B cell (primary cell): ENCODE results near the gene DPYD. TPM values are rescaled to one million over a fixed set of nuclear protein-coding genes. Genes with fewer than 3 reads are reported as not detected.

ENCODE experiments used
- ATAC-seq: fragments of 200-7000 bp; cut with Tn5 transposase; one replicate; pipeline ENCODE4 v1.10.0; 2021; ENCODE audit warnings: low read depth, mild to moderate bottlenecking, moderate number of reproducible peaks, moderate library complexity
- CTCF ChIA-PET: fragments of 350-600 bp; sonication (Branson Sonifier 250); formaldehyde crosslinking; loops from one replicate; lab custom pipeline; 2021; ENCODE audit warnings: antibody characterized with exemption, inconsistent platforms; lab: Charles Lee
- POLR2A ChIA-PET: fragments of 350-600 bp; sonication (Branson Sonifier 250); formaldehyde crosslinking; loops from one replicate; lab custom pipeline; 2021; ENCODE audit warnings: antibody characterized with exemption; lab: Charles Lee
- DNase-seq: peaks from one replicate; pipeline ENCODE4 v3.0.0; 2013
- H2AFZ ChIP-seq: 2 replicates; pipeline ENCODE4 v1.6.1; 2012; ENCODE audit warnings: mild to moderate bottlenecking, low read depth, low read length; ENCODE audit not compliant: insufficient read depth, poor library complexity, severe bottlenecking
- H3K27ac ChIP-seq, 2 donors: 1 replicate in 1 of 2; 2 replicates in 1 of 2; pipeline ENCODE4 v1.5.1; 2012 to 2013; ENCODE audit warnings: low read length in 2 of 2, mild to moderate bottlenecking in 2 of 2, moderate library complexity in 1 of 2
- H3K27me3 ChIP-seq, 4 experiments: fragments of 200-600 bp in 1 of 4; sonication (generic) in 1 of 4; replicated peaks in 1 of 4; 1 replicate in 2 of 4; 2 replicates in 2 of 4; pipeline versions ENCODE4 v1.6.1 to v1.7.0; 2013 to 2016; ENCODE audit warnings: low read length in 3 of 4, mild to moderate bottlenecking in 2 of 4, mixed read lengths in 1 of 4, moderate library complexity in 1 of 4; ENCODE audit not compliant: insufficient read depth in 4 of 4, control insufficient read depth in 3 of 4; ENCODE audit errors: control extremely low read depth in 1 of 4
- H3K36me3 ChIP-seq, 2 experiments: replicated peaks in 1 of 2; 1 replicate in 1 of 2; 2 replicates in 1 of 2; pipeline versions ENCODE4 v1.6.1 to v1.7.1; 2013; ENCODE audit warnings: low read length in 1 of 2; ENCODE audit not compliant: insufficient read depth in 2 of 2, control insufficient read depth in 1 of 2; ENCODE audit errors: control extremely low read depth in 1 of 2, extremely low read depth in 1 of 2
- H3K4me1 ChIP-seq, 2 donors: fragments of 200-600 bp in 1 of 2; sonication (generic) in 1 of 2; 1 replicate in 1 of 2; 2 replicates in 1 of 2; pipeline versions ENCODE4 v1.5.1 to v1.6.1; 2013 to 2017; ENCODE audit warnings: low read length in 2 of 2; ENCODE audit not compliant: control insufficient read depth in 2 of 2, insufficient read depth in 2 of 2
- H3K4me2 ChIP-seq: replicated peaks from 2 replicates; pipeline ENCODE3; 2012; ENCODE audit warnings: mild to moderate bottlenecking, low read depth, low read length; ENCODE audit not compliant: poor library complexity, severe bottlenecking
- H3K4me3 ChIP-seq, 5 experiments: fragments of 200-600 bp in 1 of 5; sonication (generic) in 1 of 5; 1 replicate in 3 of 5; 2 replicates in 2 of 5; pipeline versions ENCODE4 v1.5.1 to v1.7.0; 2011 to 2016; ENCODE audit warnings: low read length in 4 of 5, mild to moderate bottlenecking in 4 of 5, low read depth in 2 of 5, control low read depth in 1 of 5, moderate library complexity in 1 of 5; ENCODE audit not compliant: insufficient read depth in 1 of 5; ENCODE audit errors: control extremely low read depth in 1 of 5, extremely low read depth in 1 of 5
- H3K79me2 ChIP-seq: fragments of 200-600 bp; sonication (generic); one replicate; pipeline ENCODE4 v1.6.0; 2016; ENCODE audit warnings: low read length; ENCODE audit not compliant: control insufficient read depth, insufficient read depth
- H3K9ac ChIP-seq: fragments of 200-600 bp; sonication (generic); 2 replicates; pipeline ENCODE4 v1.6.1; 2017; ENCODE audit warnings: mild to moderate bottlenecking, low read length, moderate library complexity
- H3K9me3 ChIP-seq, 3 donors: one replicate each; pipeline versions ENCODE4 v1.6.1 to v1.7.1; 2013; ENCODE audit warnings: low read length in 2 of 3; ENCODE audit not compliant: control insufficient read depth in 2 of 3, insufficient read depth in 1 of 3; ENCODE audit errors: control extremely low read depth in 1 of 3
- H4K20me1 ChIP-seq: 2 replicates; pipeline ENCODE4 v1.6.0; 2012; ENCODE audit warnings: mild to moderate bottlenecking, low read length; ENCODE audit not compliant: insufficient read depth, control insufficient read depth, poor library complexity, severe bottlenecking
- H3K27ac Mint-ChIP-seq: one replicate; pipeline ENCODE4 v1.8.0; 2021; ENCODE audit warnings: mixed read lengths
- H3K27me3 Mint-ChIP-seq: one replicate; pipeline ENCODE4 v1.8.0; 2021; ENCODE audit warnings: mixed read lengths
- H3K4me1 Mint-ChIP-seq: one replicate; pipeline ENCODE4 v1.8.0; 2021; ENCODE audit warnings: mixed read lengths
- H3K4me3 Mint-ChIP-seq: one replicate; pipeline ENCODE4 v1.8.0; 2021; ENCODE audit warnings: mixed read lengths
- H3K9me3 Mint-ChIP-seq: one replicate; pipeline ENCODE4 v1.8.0; 2022; ENCODE audit warnings: mixed read lengths; ENCODE audit not compliant: insufficient read depth
- CTCF ChIP-seq: fragments of 200-600 bp; IDR thresholded peaks from one replicate; pipeline ENCODE4 v1.8.0; 2022; ENCODE audit warnings: antibody characterized with exemption, mild to moderate bottlenecking
- EZH2 ChIP-seq: IDR thresholded peaks from 2 replicates; pipeline ENCODE4 v1.6.1; 2012; ENCODE audit warnings: borderline replicate concordance, low read depth, mild to moderate bottlenecking, moderate library complexity, low read length; ENCODE audit not compliant: insufficient read depth, poor library complexity, severe bottlenecking
- WGBS: methylation state at CpG from one replicate; pipeline ENCODE4 v1.1.5; 2013; ENCODE audit warnings: missing lambda C conversion rate; ENCODE audit not compliant: insufficient coverage; 5-methylcytosine and 5-hydroxymethylcytosine counted together
- intact Hi-C: fragments of 100-400 bp; cut with micrococcal nuclease; formaldehyde crosslinking; loops from one replicate; pipeline ENCODE4 v1.10.0; 2022
- polyA plus RNA-seq: library from polyadenylated mRNA; depleted of rRNA; stranded (reverse); fragments of >200 nt; gene quantifications from 2 replicates; pipeline ENCODE4 v1.2.3, GENCODE V29; 2012
- total RNA-seq, 2 donors: library from RNA; stranded (reverse); fragments of 120-200 nt in 1 of 2; gene quantifications; 1 replicate in 1 of 2; 2 replicates in 1 of 2; pipeline versions ENCODE4 v1.2.3 to v1.2.4, GENCODE V29; 2013 to 2022

DPYD gene
- total and polyA plus RNA-seq, 2 donors (not counting 1 experiment from before 2014, with no cell fraction given): 4.2 to 19.0 TPM

- no peak for DNase-seq
- no peaks in the 10 kb centered on the region for H3K27me3 Mint-ChIP-seq
- Histone ChIP-seq H2AFZ (no peak overlapping the region), H3K79me2 (no peaks in the 10 kb centered on the region), H3K4me3 (no peak overlapping the region), H3K4me1 (no peaks in the 10 kb centered on the region), H4K20me1 (no peaks in the 10 kb centered on the region), H3K36me3 (no peaks in the 10 kb centered on the region), H3K27ac (no peak overlapping the region), H3K9me3 (no peaks in the 10 kb centered on the region), H3K4me2 (no peak overlapping the region), H3K27me3 (no peaks in the 10 kb centered on the region), H3K9ac (no peak overlapping the region)
- no peaks in the 10 kb centered on the region for H3K4me1 Mint-ChIP-seq
- ChIA-PET CTCF (no interaction called here), POLR2A (no interaction called here)
- H3K4me3 Mint-ChIP-seq: no peak overlapping the region
- no CpG with 5 or more reads among the region's 1 CpG for WGBS
- H3K27ac Mint-ChIP-seq: no peak overlapping the region
- no peak for ATAC-seq
- intact Hi-C loops: no loop called here
- no peaks in the 10 kb centered on the region for H3K9me3 Mint-ChIP-seq
- TF ChIP-seq EZH2 (no peak), CTCF (no peak)
These were observed 870.3 kb downstream of the DPYD start for GRCh38 chr1:97050506-97050905.

- Mint-ChIP-seq H3K4me1 (no peaks in the 10 kb centered on the region), H3K4me3 (no peak overlapping the region), H3K9me3 (no peaks in the 10 kb centered on the region), H3K27me3 (no peaks in the 10 kb centered on the region), H3K27ac (no peak overlapping the region)
- H3K4me1 ChIP-seq: no peaks in the 10 kb centered on the region
- no peaks in the 10 kb centered on the region for H3K36me3 ChIP-seq
- WGBS: no CpG with 5 or more reads among the region's 2 CpGs
- no peak overlapping the region for H3K4me3 ChIP-seq
- POLR2A ChIA-PET: no interaction called here
- CTCF ChIA-PET: no interaction called here
- no peak for DNase-seq
- intact Hi-C loops: no loop called here
- H3K27ac ChIP-seq: no peak overlapping the region
- H3K9me3 ChIP-seq: peaks cover 0 to 15% (median 0%) of the 10 kb centered on the region in 3 donors
- no peak for TF ChIP-seq CTCF
- TF ChIP-seq EZH2: no peak
- H3K4me2 ChIP-seq: no peak overlapping the region
- ATAC-seq: no peak
- H2AFZ ChIP-seq: no peak overlapping the region
- H4K20me1 ChIP-seq: no peaks in the 10 kb centered on the region
- H3K9ac ChIP-seq: no peak overlapping the region
- no peaks in the 10 kb centered on the region for H3K27me3 ChIP-seq
- H3K79me2 ChIP-seq: no peaks in the 10 kb centered on the region
These were observed 873.4 kb downstream of the DPYD start for GRCh38 chr1:97047421-97047793.
